Natural killer cell (primary cell): ENCODE data around the gene LCLAT1. TPM values are rescaled to one million over a fixed set of nuclear protein-coding genes. Genes with fewer than 3 reads are reported as not detected.

ENCODE experiments used
- ATAC-seq, 3 donors: fragments of 150-1000 bp in 2 of 3; fragments of 200-7000 bp in 1 of 3; cut with Tn5 transposase; 1 replicate in 1 of 3; 2 replicates in 2 of 3; pipeline ENCODE4 v1.10.0; 2021; ENCODE audit warnings: mild to moderate bottlenecking in 2 of 3, moderate library complexity in 2 of 3
- DNase-seq, 2 donors: peaks; one replicate each; pipeline versions ENCODE4 v3.0.0 to v3.0.0-alpha.2; 2013 to 2021; ENCODE audit warnings: mixed read lengths in 1 of 2
- H3K27ac ChIP-seq: one replicate; pipeline ENCODE4 v1.5.1; 2013; ENCODE audit warnings: mild to moderate bottlenecking, low read length
- H3K27me3 ChIP-seq: one replicate; pipeline ENCODE4 v1.6.1; 2013; ENCODE audit warnings: low read length; ENCODE audit not compliant: control insufficient read depth, insufficient read depth
- H3K36me3 ChIP-seq: one replicate; pipeline ENCODE4 v1.6.1; 2013; ENCODE audit warnings: low read length; ENCODE audit not compliant: control insufficient read depth, insufficient read depth
- H3K4me1 ChIP-seq: one replicate; pipeline ENCODE4 v1.6.1; 2013; ENCODE audit warnings: low read length; ENCODE audit not compliant: control insufficient read depth, insufficient read depth
- H3K4me3 ChIP-seq: one replicate; pipeline ENCODE4 v1.5.1; 2013; ENCODE audit warnings: low read length
- H3K9me3 ChIP-seq: one replicate; pipeline ENCODE4 v1.6.1; 2013; ENCODE audit warnings: low read length; ENCODE audit not compliant: control insufficient read depth, insufficient read depth
- H3K27ac Mint-ChIP-seq, 2 donors: one replicate each; pipeline ENCODE4 v1.8.0; 2022; ENCODE audit warnings: mild to moderate bottlenecking in 2 of 2, mixed read lengths in 2 of 2, moderate library complexity in 1 of 2
- H3K27me3 Mint-ChIP-seq, 2 donors: one replicate each; pipeline ENCODE4 v1.8.0; 2022; ENCODE audit warnings: low read depth in 2 of 2, mixed read lengths in 2 of 2
- H3K36me3 Mint-ChIP-seq: one replicate; pipeline ENCODE4 v1.8.0; 2022; ENCODE audit warnings: mixed read lengths
- H3K4me1 Mint-ChIP-seq, 2 donors: one replicate each; pipeline ENCODE4 v1.8.0; 2022; ENCODE audit warnings: mixed read lengths in 2 of 2
- H3K4me3 Mint-ChIP-seq: one replicate; pipeline ENCODE4 v1.8.0; 2022; ENCODE audit warnings: mild to moderate bottlenecking, moderate library complexity, mixed read lengths
- H3K9me3 Mint-ChIP-seq, 2 donors: one replicate each; pipeline ENCODE4 v1.8.0; 2022; ENCODE audit warnings: mixed read lengths in 2 of 2
- CTCF ChIP-seq: fragments of 200-600 bp; IDR thresholded peaks from one replicate; pipeline ENCODE4 v1.8.0; 2022; ENCODE audit warnings: antibody characterized with exemption
- WGBS: methylation state at CpG from one replicate; pipeline ENCODE4 v1.1.7; 2013; ENCODE audit warnings: missing lambda C conversion rate; ENCODE audit not compliant: insufficient coverage; 5-methylcytosine and 5-hydroxymethylcytosine counted together
- intact Hi-C: fragments of 100-400 bp; cut with micrococcal nuclease; formaldehyde crosslinking; loops from one replicate; pipeline ENCODE4 v1.14.2; 2022
- total RNA-seq, 4 donors: library from RNA; stranded (reverse); fragments of 120-200 nt in 1 of 4; gene quantifications; one replicate each; pipeline versions ENCODE4 v1.2.3 to v1.2.4, GENCODE V29; 2013 to 2022

The LCLAT1 gene
- total RNA-seq, 3 donors from 2014 or later (not counting 1 experiment from before 2014, with no cell fraction given): 13.0 to 16.2 (median 14.2) TPM

DNA sequence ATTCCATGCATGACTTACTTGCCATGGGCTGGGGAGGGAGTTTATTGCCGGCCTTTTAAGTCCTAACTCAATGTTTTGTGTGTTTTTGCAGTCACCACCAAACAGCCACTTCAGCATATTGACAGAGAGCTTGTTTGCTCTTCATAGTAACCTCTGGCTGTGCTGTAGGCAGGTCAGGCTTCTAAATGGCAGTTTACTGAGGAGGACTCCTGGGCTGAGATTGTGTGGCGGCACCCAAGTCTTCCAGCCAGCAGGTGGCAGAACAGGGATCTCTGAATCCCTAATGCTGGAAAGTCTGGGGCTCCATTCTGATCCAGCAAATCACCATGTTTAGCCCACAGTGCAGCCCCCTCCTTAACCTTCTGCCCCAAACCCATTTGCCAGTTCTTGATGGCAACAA is 239.0 kb downstream of the LCLAT1 start:
- Mint-ChIP-seq H3K27ac (no peak overlapping the region), H3K4me1 (no peaks in the 10 kb centered on the region), H3K4me3 (no peak overlapping the region), H3K27me3 (peaks cover 0 to 3% of the 10 kb centered on the region in 2 donors), H3K9me3 (no peaks in the 10 kb centered on the region), H3K36me3 (no peaks in the 10 kb centered on the region)
- no peaks in the 10 kb centered on the region for H3K9me3 ChIP-seq
- H3K4me3 ChIP-seq: no peak overlapping the region
- no peak overlapping the region for H3K27ac ChIP-seq
- ATAC-seq (no peak), DNase-seq (no peak)
- H3K4me1 ChIP-seq: no peaks in the 10 kb centered on the region
- no peaks in the 10 kb centered on the region for H3K27me3 ChIP-seq
- 93% methylated on average over 1 of the region's 2 CpGs for whole genome bisulfite sequencing
- no peaks in the 10 kb centered on the region for H3K36me3 ChIP-seq
- no peak for TF ChIP-seq CTCF
- intact Hi-C loops: no loop called here

DNA sequence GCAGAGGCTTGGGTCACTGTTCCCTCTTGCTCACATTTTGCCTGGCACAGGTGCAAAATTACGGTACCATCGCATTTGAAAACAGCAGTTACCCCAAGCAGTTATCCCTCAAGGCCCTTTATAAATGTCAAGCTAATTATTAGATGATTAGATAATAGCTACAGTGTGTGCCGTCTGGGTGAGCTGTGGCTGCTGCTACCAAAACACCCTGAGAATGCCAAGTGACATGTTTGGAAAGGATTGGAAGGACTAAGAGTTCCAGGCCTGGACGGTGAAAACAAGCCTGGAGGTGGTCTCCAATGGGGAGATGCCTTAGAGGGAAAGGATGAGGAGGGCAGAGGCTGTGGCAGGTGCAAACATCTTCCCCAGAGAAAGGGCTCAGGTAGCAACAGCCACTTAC is 239.6 kb downstream of the LCLAT1 start:
- DNase-seq: no peak
- no peak overlapping the region for H3K27ac Mint-ChIP-seq
- intact Hi-C loops: no loop called here

GRCh38 chr2:30688956-30689401 is 241.9 kb downstream of the LCLAT1 start:
- WGBS: 90% methylated on average over 4 of the region's 4 CpGs
- intact Hi-C loops: no loop called here
- no peak for ATAC-seq
- Mint-ChIP-seq H3K9me3 (no peaks in the 10 kb centered on the region), H3K4me3 (no peak overlapping the region), H3K36me3 (no peaks in the 10 kb centered on the region), H3K27me3 (no peaks in the 10 kb centered on the region), H3K27ac (no peak overlapping the region), H3K4me1 (peaks cover 0 to 8% of the 10 kb centered on the region in 2 donors)
- H3K4me3 ChIP-seq: no peak overlapping the region
- H3K36me3 ChIP-seq: no peaks in the 10 kb centered on the region
- H3K4me1 ChIP-seq: no peaks in the 10 kb centered on the region
- no peaks in the 10 kb centered on the region for H3K9me3 ChIP-seq
- no peak overlapping the region for H3K27ac ChIP-seq
- no peak for DNase-seq
- H3K27me3 ChIP-seq: no peaks in the 10 kb centered on the region
- no peak for TF ChIP-seq CTCF

More for the DNA sequence above, 239.6 kb downstream of the LCLAT1 start:
- no peaks in the 10 kb centered on the region for H3K9me3 ChIP-seq
- 86% methylated on average over 4 of the region's 4 CpGs for WGBS
- H3K4me3 ChIP-seq: no peak overlapping the region
- ATAC-seq: no peak
- TF ChIP-seq CTCF: no peak
- no peak overlapping the region for H3K27ac ChIP-seq
- no peaks in the 10 kb centered on the region for H3K9me3 Mint-ChIP-seq
- no peaks in the 10 kb centered on the region for H3K4me1 ChIP-seq
- H3K36me3 ChIP-seq: no peaks in the 10 kb centered on the region
- H3K4me1 Mint-ChIP-seq: no peaks in the 10 kb centered on the region
- no peak overlapping the region for H3K4me3 Mint-ChIP-seq
- no peaks in the 10 kb centered on the region for H3K36me3 Mint-ChIP-seq
- peaks cover 0 to 3% of the 10 kb centered on the region in 2 donors for H3K27me3 Mint-ChIP-seq
- no peaks in the 10 kb centered on the region for H3K27me3 ChIP-seq

DNA sequence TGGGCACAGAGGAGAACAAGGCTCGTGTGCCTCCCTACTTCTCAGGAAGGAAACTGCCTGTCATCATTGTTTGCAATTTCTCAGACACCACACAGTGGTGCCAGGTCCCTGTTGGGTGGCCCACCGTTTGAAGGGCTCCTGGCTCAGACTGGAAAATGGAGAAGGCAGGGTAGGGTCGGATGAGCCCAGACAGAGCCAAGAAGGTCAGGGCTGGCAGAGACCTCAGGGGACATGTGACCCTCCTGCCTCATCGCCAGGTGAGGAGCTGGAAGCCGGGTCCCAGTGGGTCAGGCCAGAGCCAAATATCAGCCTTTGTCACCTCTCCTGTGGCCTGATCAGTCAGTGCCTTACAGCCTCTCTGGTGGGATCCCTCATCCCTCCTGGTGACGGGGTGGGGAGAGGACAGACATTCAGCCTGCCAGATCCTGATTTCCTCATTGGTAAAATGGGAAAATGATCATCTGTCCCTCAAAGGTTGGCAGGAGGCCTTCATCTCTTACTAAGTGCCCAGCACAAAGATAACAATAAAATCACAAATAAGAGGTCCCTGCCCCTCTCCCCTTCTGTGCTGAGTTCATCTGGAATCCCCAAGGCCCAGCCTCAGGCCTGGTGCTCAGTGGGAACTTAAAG is 242.6 kb downstream of the LCLAT1 start:
- Histone ChIP-seq H3K36me3 (no peaks in the 10 kb centered on the region), H3K9me3 (no peaks in the 10 kb centered on the region), H3K4me1 (no peaks in the 10 kb centered on the region), H3K27me3 (no peaks in the 10 kb centered on the region), H3K27ac (no peak overlapping the region), H3K4me3 (no peak overlapping the region)
- Mint-ChIP-seq H3K27me3 (no peaks in the 10 kb centered on the region), H3K36me3 (no peaks in the 10 kb centered on the region), H3K9me3 (no peaks in the 10 kb centered on the region), H3K27ac (no peak overlapping the region), H3K4me1 (peaks cover 0 to 8% of the 10 kb centered on the region in 2 donors), H3K4me3 (no peak overlapping the region)
- WGBS: 72% methylated on average over 6 of the region's 6 CpGs
- TF ChIP-seq CTCF: no peak
- DNase-seq (no peak), ATAC-seq (no peak)
- intact Hi-C loops: no loop called here
